ENCODE results near the gene NAGS.

Gene NAGS

DNA sequence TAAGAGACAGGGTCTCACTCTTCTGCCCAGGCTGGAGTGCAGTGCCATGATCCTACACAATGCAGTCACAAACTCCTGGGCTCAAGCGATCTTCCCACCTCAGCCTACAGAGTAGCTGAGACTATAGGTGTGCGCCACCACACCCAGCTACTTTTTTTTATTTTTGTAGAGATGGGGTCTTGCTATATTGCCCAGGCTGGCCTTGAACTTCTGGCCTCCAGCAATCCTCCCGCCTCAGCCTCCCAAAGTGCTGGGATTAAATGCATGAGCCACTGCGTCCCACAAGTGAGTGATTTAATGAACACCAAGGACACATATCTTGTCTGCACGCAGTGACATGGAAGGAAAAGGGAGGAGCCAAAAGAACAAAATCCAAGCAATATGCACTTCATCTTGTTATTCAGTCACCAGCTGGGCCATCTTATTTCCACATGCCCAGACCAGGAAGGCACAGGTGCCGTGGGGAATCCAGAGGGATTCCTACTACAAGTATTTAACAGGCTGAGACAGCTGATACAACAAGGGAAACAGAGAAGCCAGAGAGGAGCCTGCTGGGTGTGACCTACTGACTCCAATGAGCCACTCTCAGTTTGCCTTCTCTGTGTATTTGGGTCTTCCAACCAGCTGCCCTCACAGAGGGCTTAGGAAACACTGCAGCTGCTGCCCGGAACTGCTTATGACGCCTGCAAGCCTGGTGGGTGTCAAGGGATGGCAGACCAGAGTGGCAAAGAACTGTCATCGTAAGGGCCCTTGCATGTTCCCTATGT is 45.1 kb downstream of the NAGS start:
- H3K27ac ChIP-seq: no peak overlapping the region

DNA sequence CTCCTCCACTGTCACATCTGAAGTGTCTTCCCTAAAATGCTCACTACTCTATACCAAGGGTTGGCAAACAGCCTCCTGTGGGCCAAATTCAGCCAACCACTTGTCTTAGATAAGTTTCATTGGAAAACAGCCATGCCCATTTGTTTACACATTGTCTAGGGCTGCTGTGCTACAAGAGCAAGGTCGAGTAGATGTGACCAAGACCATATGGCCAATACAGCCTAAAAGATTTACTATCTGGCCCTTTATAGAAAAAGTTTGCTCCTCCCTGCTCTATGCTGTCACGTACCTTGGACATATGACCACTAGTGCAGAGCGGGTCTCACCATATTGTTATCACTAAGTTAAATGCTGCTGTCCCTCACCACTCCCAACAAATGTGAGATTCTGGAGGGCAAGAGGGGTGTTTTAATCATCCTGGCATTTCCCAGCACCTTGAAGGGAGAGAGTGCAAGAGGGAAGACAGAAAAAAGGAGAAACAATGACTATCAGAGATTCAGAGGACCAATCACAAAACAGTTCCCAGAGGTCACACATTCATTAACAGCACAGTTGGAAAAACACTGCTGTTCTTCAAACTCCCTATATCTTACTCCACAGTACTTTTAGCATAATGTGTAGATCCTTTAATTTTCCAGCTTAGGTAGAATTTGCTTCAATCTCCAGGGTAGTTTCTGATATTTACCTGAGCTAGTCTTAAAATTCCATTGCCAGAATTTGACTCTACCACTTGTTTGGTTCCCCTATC is 48.9 kb downstream of the NAGS start:
- TF ChIP-seq, protein P1, sequence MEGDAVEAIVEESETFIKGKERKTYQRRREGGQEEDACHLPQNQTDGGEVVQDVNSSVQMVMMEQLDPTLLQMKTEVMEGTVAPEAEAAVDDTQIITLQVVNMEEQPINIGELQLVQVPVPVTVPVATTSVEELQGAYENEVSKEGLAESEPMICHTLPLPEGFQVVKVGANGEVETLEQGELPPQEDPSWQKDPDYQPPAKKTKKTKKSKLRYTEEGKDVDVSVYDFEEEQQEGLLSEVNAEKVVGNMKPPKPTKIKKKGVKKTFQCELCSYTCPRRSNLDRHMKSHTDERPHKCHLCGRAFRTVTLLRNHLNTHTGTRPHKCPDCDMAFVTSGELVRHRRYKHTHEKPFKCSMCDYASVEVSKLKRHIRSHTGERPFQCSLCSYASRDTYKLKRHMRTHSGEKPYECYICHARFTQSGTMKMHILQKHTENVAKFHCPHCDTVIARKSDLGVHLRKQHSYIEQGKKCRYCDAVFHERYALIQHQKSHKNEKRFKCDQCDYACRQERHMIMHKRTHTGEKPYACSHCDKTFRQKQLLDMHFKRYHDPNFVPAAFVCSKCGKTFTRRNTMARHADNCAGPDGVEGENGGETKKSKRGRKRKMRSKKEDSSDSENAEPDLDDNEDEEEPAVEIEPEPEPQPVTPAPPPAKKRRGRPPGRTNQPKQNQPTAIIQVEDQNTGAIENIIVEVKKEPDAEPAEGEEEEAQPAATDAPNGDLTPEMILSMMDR (IDR thresholded peaks at IDR 0.05): no peak
- DNase-seq (ENCODE audit: low spot score): no peak
- H3K27ac ChIP-seq: no peak overlapping the region
- H3K4me3 ChIP-seq: no peak overlapping the region

More for the DNA sequence above, 45.1 kb downstream of the NAGS start:
- TF ChIP-seq, protein P1 (IDR thresholded peaks at IDR 0.05): no peak
- DNase-seq (ENCODE audit: low spot score): no peak
- no peak overlapping the region for H3K4me3 ChIP-seq

Measured in coronary artery (tissue), 2 donors.